T-helper 1 cell (primary cell): ENCODE measurements around the gene KRTAP4-5.
"Not testable (repeated sequence)": the region's sequence is repeated elsewhere in the genome, so short reads cannot be mapped to it uniquely, and the experiment has no call there.

Experiments used
- DNase-seq, 5 donors: peaks; one replicate each; pipeline ENCODE4 v3.0.0-alpha.2; 2012 to 2020

The KRTAP4-5 gene

GRCh38 chr17:41145261-41145660 is 4.4 kb downstream of the KRTAP4-5 start:
- no peak for DNase-seq

- no peak for DNase-seq
These were observed 4.8 kb downstream of the KRTAP4-5 start for GRCh38 chr17:41144846-41145245.

- no peak for DNase-seq
These were observed 8.3 kb downstream of the KRTAP4-5 start for GRCh38 chr17:41141361-41141760.

- no peak for DNase-seq
These were observed 9.1 kb downstream of the KRTAP4-5 start, which contains the start of gene KRTAP4-6 for GRCh38 chr17:41140360-41141131. TSS of gene KRTAP4-6 (minus strand) at chr17:41140544. CDS start at chr17:41140487, 57 bp downstream.

GRCh38 chr17:41139865-41140264 is 9.8 kb downstream of the KRTAP4-5 start:
- DNase-seq: not testable (repeated sequence)

GRCh38 chr17:41133880-41134735 is 15.5 kb downstream of the KRTAP4-5 start:
- no peak for DNase-seq

GRCh38 chr17:41131979-41132378 is 17.6 kb downstream of the KRTAP4-5 start:
- no peak for DNase-seq

GRCh38 chr17:41127371-41127770 is 22.3 kb downstream of the KRTAP4-5 start:
- DNase-seq: no peak

GRCh38 chr17:41126412-41126811 is 23.2 kb downstream of the KRTAP4-5 start:
- DNase-seq: no peak

- no peak for DNase-seq
These were observed 24.6 kb downstream of the KRTAP4-5 start for GRCh38 chr17:41125064-41125463.

- not testable (repeated sequence) for DNase-seq
These were observed 25.6 kb downstream of the KRTAP4-5 start, which contains the start of gene KRTAP4-12 for GRCh38 chr17:41123991-41124371. TSS of gene KRTAP4-12 (minus strand) at chr17:41124182. CDS start at chr17:41124122, 60 bp downstream.

- DNase-seq: not testable (repeated sequence)
These were observed 26.2 kb downstream of the KRTAP4-5 start for GRCh38 chr17:41123292-41123990.

GRCh38 chr17:41121742-41122141 is 27.9 kb downstream of the KRTAP4-5 start:
- DNase-seq: no peak

- not testable (repeated sequence) for DNase-seq
These were observed 29.6 kb downstream of the KRTAP4-5 start for GRCh38 chr17:41119696-41120690.

GRCh38 chr17:41118721-41119120 is 30.9 kb downstream of the KRTAP4-5 start:
- no peak for DNase-seq

GRCh38 chr17:41117846-41118386 is 31.7 kb downstream of the KRTAP4-5 start, which contains the start of gene KRTAP4-11:
TSS of gene KRTAP4-11 (minus strand) at chr17:41118373. CDS start at chr17:41118315, 58 bp downstream.
- DNase-seq: not testable (repeated sequence)

- DNase-seq: no peak
These were observed 33.3 kb downstream of the KRTAP4-5 start for GRCh38 chr17:41116297-41116696.

- no peak for DNase-seq
These were observed 38.3 kb downstream of the KRTAP4-5 start for GRCh38 chr17:41111151-41111885.

GRCh38 chr17:41108728-41109386 is 40.8 kb downstream of the KRTAP4-5 start:
- not testable (repeated sequence) for DNase-seq

- DNase-seq: no peak
These were observed 41.6 kb downstream of the KRTAP4-5 start for GRCh38 chr17:41107941-41108450.
